Measurements from ENCODE around the gene RNPS1. TPM values are rescaled to one million over a fixed set of nuclear protein-coding genes. Genes with fewer than 3 reads are reported as not detected.

The RNPS1 gene
- 370 TPM for polyA plus RNA-seq (2013, experiment 1 of 4)
- polyA plus RNA-seq (2013, experiment 2 of 4) = 358 TPM
- polyA plus RNA-seq (2013, experiment 3 of 4) = 221 TPM
- polyA plus RNA-seq (2013, experiment 4 of 4) = 244 TPM

GRCh38 chr16:2267913-2268666, at the start of gene RNPS1:
TSS of gene RNPS1 (minus strand) at chr16:2268126. CDS start at chr16:2264643, 3,483 bp downstream.
- peak within 1 kb of the TSS; percentile 73 for H3K4me3 ChIP-seq (ENCODE audit: insufficient read depth, low read depth, low read length)
- H3K27ac ChIP-seq (ENCODE audit: insufficient read depth, low read depth, low read length, poor library complexity, severe bottlenecking) = peak within 1 kb of the TSS; percentile 99
- WGBS, 2 experiments = 0% methylated on average over 88 of the region's 88 CpGs
- H3K27me3 ChIP-seq (ENCODE audit: control insufficient read depth, insufficient read depth, low read length, poor library complexity, severe bottlenecking) = no peaks in the 10 kb centered on the region
- H3K36me3 ChIP-seq (ENCODE audit: control insufficient read depth, insufficient read depth, low read length) = peaks cover 9% of the 10 kb centered on the region
- no peaks in the 10 kb centered on the region for H3K9me3 ChIP-seq (ENCODE audit: control insufficient read depth, low read length)
- peaks cover 15% of the 10 kb centered on the region for H3K4me1 ChIP-seq (ENCODE audit: control insufficient read depth, insufficient read depth, low read length)

GRCh38 chr16:2317231-2318020, 49.5 kb upstream of the RNPS1 start:
- 93 to 95% methylated on average over 26 of the region's 26 CpGs for WGBS, 2 experiments
- Histone ChIP-seq H3K4me1 (ENCODE audit: control insufficient read depth, insufficient read depth, low read length) (no peaks in the 10 kb centered on the region), H3K9me3 (ENCODE audit: control insufficient read depth, low read length) (no peaks in the 10 kb centered on the region), H3K36me3 (ENCODE audit: control insufficient read depth, insufficient read depth, low read length) (no peaks in the 10 kb centered on the region), H3K27me3 (ENCODE audit: control insufficient read depth, insufficient read depth, low read length, poor library complexity, severe bottlenecking) (no peaks in the 10 kb centered on the region), H3K27ac (ENCODE audit: insufficient read depth, low read depth, low read length, poor library complexity, severe bottlenecking) (no peak overlapping the region), H3K4me3 (ENCODE audit: insufficient read depth, low read depth, low read length) (no peak overlapping the region)

- Histone ChIP-seq H3K4me3 (ENCODE audit: insufficient read depth, low read depth, low read length) (no peak overlapping the region), H3K36me3 (ENCODE audit: control insufficient read depth, insufficient read depth, low read length) (no peaks in the 10 kb centered on the region), H3K4me1 (ENCODE audit: control insufficient read depth, insufficient read depth, low read length) (no peaks in the 10 kb centered on the region), H3K9me3 (ENCODE audit: control insufficient read depth, low read length) (no peaks in the 10 kb centered on the region), H3K27me3 (ENCODE audit: control insufficient read depth, insufficient read depth, low read length, poor library complexity, severe bottlenecking) (no peaks in the 10 kb centered on the region), H3K27ac (ENCODE audit: insufficient read depth, low read depth, low read length, poor library complexity, severe bottlenecking) (no peak overlapping the region)
- 93 to 94% methylated on average over 30 of the region's 30 CpGs for WGBS, 2 experiments
Measured at GRCh38 chr16:2308089-2308962, 40.4 kb upstream of the RNPS1 start.

GRCh38 chr16:2299915-2300192, 31.9 kb upstream of the RNPS1 start:
- 77 to 80% methylated on average over 10 of the region's 10 CpGs for WGBS, 2 experiments

GRCh38 chr16:2299121-2299914, 31.4 kb upstream of the RNPS1 start:
- no peak overlapping the region for H3K4me3 ChIP-seq (ENCODE audit: insufficient read depth, low read depth, low read length)
- no peaks in the 10 kb centered on the region for H3K4me1 ChIP-seq (ENCODE audit: control insufficient read depth, insufficient read depth, low read length)
- no peaks in the 10 kb centered on the region for H3K9me3 ChIP-seq (ENCODE audit: control insufficient read depth, low read length)
- H3K27me3 ChIP-seq (ENCODE audit: control insufficient read depth, insufficient read depth, low read length, poor library complexity, severe bottlenecking) = no peaks in the 10 kb centered on the region
- no peaks in the 10 kb centered on the region for H3K36me3 ChIP-seq (ENCODE audit: control insufficient read depth, insufficient read depth, low read length)
- H3K27ac ChIP-seq (ENCODE audit: insufficient read depth, low read depth, low read length, poor library complexity, severe bottlenecking) = no peak overlapping the region
- WGBS, 2 experiments = 90 to 91% methylated on average over 31 of the region's 31 CpGs

More at GRCh38 chr16:2299915-2300192, 31.9 kb upstream of the RNPS1 start:
- no peak overlapping the region for H3K27ac ChIP-seq (ENCODE audit: insufficient read depth, low read depth, low read length, poor library complexity, severe bottlenecking)
- H3K4me1 ChIP-seq (ENCODE audit: control insufficient read depth, insufficient read depth, low read length) = no peaks in the 10 kb centered on the region
- no peak overlapping the region for H3K4me3 ChIP-seq (ENCODE audit: insufficient read depth, low read depth, low read length)
- H3K9me3 ChIP-seq (ENCODE audit: control insufficient read depth, low read length) = no peaks in the 10 kb centered on the region
- H3K36me3 ChIP-seq (ENCODE audit: control insufficient read depth, insufficient read depth, low read length) = no peaks in the 10 kb centered on the region
- no peaks in the 10 kb centered on the region for H3K27me3 ChIP-seq (ENCODE audit: control insufficient read depth, insufficient read depth, low read length, poor library complexity, severe bottlenecking)

DNA sequence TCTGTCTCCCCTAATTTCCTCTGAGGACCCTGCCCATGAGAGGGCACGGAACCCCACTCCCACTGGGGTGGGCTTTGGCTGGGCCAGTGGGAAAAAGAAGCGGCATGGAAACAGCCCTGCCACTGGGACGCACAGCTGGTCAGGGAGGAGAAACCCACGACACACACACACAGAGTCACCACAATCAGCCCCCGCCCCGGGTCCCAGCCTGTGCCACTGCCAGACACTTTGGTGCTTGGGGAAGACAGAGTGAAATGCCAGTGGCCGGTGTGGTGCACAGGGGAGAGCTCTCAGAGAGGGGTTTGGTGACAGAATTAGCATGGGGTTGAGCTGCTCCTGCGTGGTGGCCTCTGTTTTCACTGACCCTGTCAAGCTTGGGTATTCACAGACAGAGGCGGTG, 30.7 kb upstream of the RNPS1 start:
- Histone ChIP-seq H3K27me3 (ENCODE audit: control insufficient read depth, insufficient read depth, low read length, poor library complexity, severe bottlenecking) (no peaks in the 10 kb centered on the region), H3K27ac (ENCODE audit: insufficient read depth, low read depth, low read length, poor library complexity, severe bottlenecking) (no peak overlapping the region), H3K4me1 (ENCODE audit: control insufficient read depth, insufficient read depth, low read length) (no peaks in the 10 kb centered on the region), H3K4me3 (ENCODE audit: insufficient read depth, low read depth, low read length) (no peak overlapping the region), H3K36me3 (ENCODE audit: control insufficient read depth, insufficient read depth, low read length) (no peaks in the 10 kb centered on the region), H3K9me3 (ENCODE audit: control insufficient read depth, low read length) (no peaks in the 10 kb centered on the region)
- 93 to 96% methylated on average over 9 of the region's 9 CpGs for WGBS, 2 experiments

DNA sequence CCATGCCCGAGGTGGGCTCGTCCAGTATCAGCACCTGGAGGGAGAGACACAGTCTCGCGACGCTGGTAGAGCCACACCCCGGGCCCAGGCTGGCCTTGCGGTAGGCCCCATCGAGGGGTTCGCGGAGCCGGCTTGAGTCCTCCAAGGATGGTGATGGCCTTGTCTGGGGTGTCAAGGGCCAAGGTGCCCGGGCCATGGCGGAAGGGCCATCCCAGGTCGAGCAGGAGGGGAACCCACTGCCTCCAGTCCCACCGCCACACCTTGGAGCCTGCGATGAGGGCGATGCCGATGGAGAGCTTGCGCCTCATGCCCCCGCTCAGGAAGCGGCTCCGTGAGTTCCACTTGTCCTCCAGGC, 29.6 kb upstream of the RNPS1 start:
- no peaks in the 10 kb centered on the region for H3K27me3 ChIP-seq (ENCODE audit: control insufficient read depth, insufficient read depth, low read length, poor library complexity, severe bottlenecking)
- H3K9me3 ChIP-seq (ENCODE audit: control insufficient read depth, low read length) = no peaks in the 10 kb centered on the region
- H3K4me3 ChIP-seq (ENCODE audit: insufficient read depth, low read depth, low read length) = no peak overlapping the region
- WGBS, 2 experiments = 96 to 97% methylated on average over 22 of the region's 22 CpGs
- no peaks in the 10 kb centered on the region for H3K4me1 ChIP-seq (ENCODE audit: control insufficient read depth, insufficient read depth, low read length)
- H3K36me3 ChIP-seq (ENCODE audit: control insufficient read depth, insufficient read depth, low read length) = no peaks in the 10 kb centered on the region
- H3K27ac ChIP-seq (ENCODE audit: insufficient read depth, low read depth, low read length, poor library complexity, severe bottlenecking) = no peak overlapping the region

DNA sequence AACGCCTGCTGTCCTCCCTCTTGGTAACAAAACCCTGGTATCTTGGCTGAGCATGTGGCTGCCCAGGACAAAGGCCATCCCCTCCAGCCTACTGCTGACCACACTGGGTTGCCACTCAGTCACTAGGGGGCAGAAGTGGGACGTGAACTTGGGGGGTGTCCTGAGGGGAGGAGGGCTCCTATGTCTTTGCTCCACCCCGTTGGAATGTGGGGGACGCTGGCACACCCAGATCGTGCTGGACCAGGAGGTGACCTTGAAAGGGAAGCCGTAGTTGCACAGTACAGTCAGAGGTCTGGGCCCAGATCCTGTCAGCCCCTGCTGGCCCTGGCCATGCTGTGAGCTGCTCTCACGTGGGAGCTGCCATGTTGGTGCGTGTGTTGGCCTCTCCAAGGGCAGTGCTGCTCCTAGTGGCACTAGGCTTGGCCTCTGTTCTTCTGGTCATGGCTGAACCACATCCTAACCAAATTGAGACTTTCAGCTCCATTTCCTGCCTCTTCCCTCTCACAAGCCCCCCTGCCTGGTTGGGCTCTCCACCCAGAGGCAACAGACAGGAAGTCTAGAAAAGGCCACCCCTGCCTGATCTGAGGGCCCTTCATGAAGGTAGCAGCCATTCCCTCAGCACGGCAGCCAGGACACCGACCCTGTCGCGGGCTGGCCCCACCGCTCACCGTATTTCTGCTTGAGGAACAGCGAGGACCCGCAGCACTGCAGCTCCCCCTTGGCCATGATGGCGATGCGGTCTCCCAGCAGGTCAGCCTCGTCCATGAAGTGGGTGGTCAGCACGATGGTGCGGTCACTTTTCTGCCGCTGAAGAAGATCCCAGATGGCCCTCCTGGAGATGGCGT, 29.0 kb upstream of the RNPS1 start:
- Histone ChIP-seq H3K4me3 (ENCODE audit: insufficient read depth, low read depth, low read length) (no peak overlapping the region), H3K4me1 (ENCODE audit: control insufficient read depth, insufficient read depth, low read length) (no peaks in the 10 kb centered on the region), H3K27ac (ENCODE audit: insufficient read depth, low read depth, low read length, poor library complexity, severe bottlenecking) (no peak overlapping the region), H3K9me3 (ENCODE audit: control insufficient read depth, low read length) (no peaks in the 10 kb centered on the region), H3K27me3 (ENCODE audit: control insufficient read depth, insufficient read depth, low read length, poor library complexity, severe bottlenecking) (no peaks in the 10 kb centered on the region), H3K36me3 (ENCODE audit: control insufficient read depth, insufficient read depth, low read length) (no peaks in the 10 kb centered on the region)
- 89 to 90% methylated on average over 23 of the region's 23 CpGs for WGBS, 2 experiments

All from ectodermal cell (in vitro differentiated cells).